HEK293 (cell line): ENCODE results near the gene FMNL3.

Source experiments
- CTCF ChIA-PET: fragments of 350-600 bp; formaldehyde crosslinking; extraction: SDS; loops from one replicate; lab custom pipeline; 2021; ENCODE audit warnings: antibody characterized with exemption; lab: Yijun Ruan, JAX
- POLR2A ChIA-PET: fragments of 300-600 bp; formaldehyde crosslinking; extraction: SDS; loops from one replicate; lab custom pipeline; 2020; ENCODE audit warnings: antibody characterized with exemption, inconsistent platforms; lab: Yijun Ruan, JAX
- H3K27ac ChIP-seq: fragments of 200-500 bp; sonication (Bioruptor generic); 2 replicates; pipeline ENCODE4 v1.5.1; 2014; ENCODE audit warnings: low read depth, low read length, control low read depth, inconsistent platforms; ENCODE audit errors: extremely low read depth
- H3K36me3 ChIP-seq, 2 experiments: fragments of 200-500 bp in 1 of 2; sonication (Bioruptor generic) in 1 of 2; 1 replicate in 1 of 2; 2 replicates in 1 of 2; pipeline ENCODE4 v1.5.1; 2014 to 2017; ENCODE audit warnings: inconsistent platforms in 2 of 2, low read length in 2 of 2; ENCODE audit not compliant: control insufficient read depth in 2 of 2, insufficient read depth in 1 of 2
- H3K4me1 ChIP-seq: fragments of 200-500 bp; sonication (Bioruptor generic); 2 replicates; pipeline ENCODE4 v1.5.1; 2014; ENCODE audit warnings: mild to moderate bottlenecking, low read length, inconsistent platforms; ENCODE audit not compliant: control insufficient read depth, insufficient read depth
- H3K4me3 ChIP-seq: 2 replicates; pipeline ENCODE4 v1.5.1; 2011; ENCODE audit warnings: low read depth, mild to moderate bottlenecking, control low read depth, low read length, moderate library complexity
- H3K9me3 ChIP-seq: fragments of 200-500 bp; sonication (Bioruptor generic); 2 replicates; pipeline ENCODE4 v1.5.1; 2014; ENCODE audit warnings: low read depth, low read length, inconsistent platforms; ENCODE audit not compliant: control insufficient read depth, insufficient read depth
- EGR2 ChIP-seq: fragments of 450-650 bp; formaldehyde crosslinking; IDR thresholded peaks from 2 replicates; pipeline ENCODE4 v1.5.1; 2016; ENCODE audit warnings: low read depth, missing biosample characterization, missing genetic modification characterization
- HIC1 ChIP-seq: fragments of 450-650 bp; formaldehyde crosslinking; IDR thresholded peaks from 2 replicates; pipeline ENCODE4 v1.5.1; 2016; ENCODE audit warnings: missing biosample characterization, missing genetic modification characterization
- INSM2 ChIP-seq: fragments of 450-650 bp; formaldehyde crosslinking; IDR thresholded peaks from 2 replicates; pipeline ENCODE4 v1.5.1; 2016; ENCODE audit warnings: missing biosample characterization, missing genetic modification characterization
- MYNN ChIP-seq: fragments of 450-650 bp; formaldehyde crosslinking; IDR thresholded peaks from 2 replicates; pipeline ENCODE4 v1.5.1; 2016; ENCODE audit warnings: missing biosample characterization, missing genetic modification characterization, borderline replicate concordance
- PBX3 ChIP-seq: sonication (generic); formaldehyde crosslinking; IDR thresholded peaks from 2 replicates; pipeline ENCODE4 v1.8.1; 2022; ENCODE audit warnings: mild to moderate bottlenecking, moderate library complexity, missing genetic modification reagents
- PRDM6 ChIP-seq: fragments of 450-650 bp; formaldehyde crosslinking; IDR thresholded peaks from 2 replicates; pipeline ENCODE4 v1.5.1; 2017; ENCODE audit warnings: missing biosample characterization, missing genetic modification characterization
- WT1 ChIP-seq: fragments of 450-650 bp; formaldehyde crosslinking; IDR thresholded peaks from 2 replicates; pipeline ENCODE4 v1.5.1; 2016; ENCODE audit warnings: missing biosample characterization, missing genetic modification characterization
- ZBTB20 ChIP-seq: fragments of 450-650 bp; formaldehyde crosslinking; IDR thresholded peaks from 2 replicates; pipeline ENCODE4 v1.5.1; 2016; ENCODE audit warnings: missing biosample characterization, missing genetic modification characterization
- ZBTB8A ChIP-seq: fragments of 450-650 bp; formaldehyde crosslinking; IDR thresholded peaks from 2 replicates; pipeline ENCODE4 v1.5.1; 2016; ENCODE audit warnings: missing biosample characterization, missing genetic modification characterization
- ZFHX2 ChIP-seq: fragments of 450-650 bp; formaldehyde crosslinking; conservative IDR thresholded peaks from 2 replicates; pipeline ENCODE4 v1.5.1; 2016; ENCODE audit warnings: missing biosample characterization, missing genetic modification characterization
- ZFP37 ChIP-seq: fragments of 450-650 bp; formaldehyde crosslinking; IDR thresholded peaks from 2 replicates; pipeline ENCODE4 v1.5.1; 2016; ENCODE audit warnings: missing biosample characterization, missing genetic modification characterization
- ZNF24 ChIP-seq: fragments of 450-650 bp; formaldehyde crosslinking; IDR thresholded peaks from 2 replicates; pipeline ENCODE4 v1.5.1; 2016; ENCODE audit warnings: missing biosample characterization, missing genetic modification characterization
- ZNF292 ChIP-seq: fragments of 450-650 bp; formaldehyde crosslinking; IDR thresholded peaks from 2 replicates; pipeline ENCODE4 v1.5.1; 2016; ENCODE audit warnings: low read depth, missing biosample characterization, missing genetic modification characterization, borderline replicate concordance
- ZNF354C ChIP-seq: fragments of 450-650 bp; formaldehyde crosslinking; IDR thresholded peaks from 2 replicates; pipeline ENCODE4 v1.5.1; 2016; ENCODE audit warnings: missing biosample characterization, missing genetic modification characterization, low read depth, borderline replicate concordance
- ZNF423 ChIP-seq: fragments of 450-650 bp; formaldehyde crosslinking; IDR thresholded peaks from 2 replicates; pipeline ENCODE4 v1.5.1; 2016; ENCODE audit warnings: missing biosample characterization, missing genetic modification characterization
- ZNF521 ChIP-seq: fragments of 450-650 bp; formaldehyde crosslinking; IDR thresholded peaks from 2 replicates; pipeline ENCODE4 v1.5.1; 2017; ENCODE audit warnings: missing biosample characterization, mild to moderate bottlenecking, missing genetic modification characterization
- ZNF544 ChIP-seq: fragments of 450-650 bp; formaldehyde crosslinking; IDR thresholded peaks from 2 replicates; pipeline ENCODE4 v1.5.0; 2017; ENCODE audit warnings: missing biosample characterization, missing genetic modification characterization
- ZNF596 ChIP-seq: fragments of 450-650 bp; IDR thresholded peaks from 2 replicates; pipeline ENCODE4 v1.5.0; 2018; ENCODE audit warnings: missing biosample characterization, mild to moderate bottlenecking, missing genetic modification characterization, moderate library complexity
- ZNF785 ChIP-seq: fragments of 450-650 bp; formaldehyde crosslinking; IDR thresholded peaks from 2 replicates; pipeline ENCODE4 v1.5.1; 2016; ENCODE audit warnings: missing biosample characterization, missing genetic modification characterization
- ZSCAN5A ChIP-seq: fragments of 450-650 bp; formaldehyde crosslinking; IDR thresholded peaks from 2 replicates; pipeline ENCODE4 v1.5.1; 2016; ENCODE audit warnings: missing biosample characterization, missing genetic modification characterization

The FMNL3 gene

GRCh38 chr12:49654715-49655114, 52.5 kb downstream of the FMNL3 start:
- H3K4me1 ChIP-seq: no peaks in the 10 kb centered on the region
- no peak overlapping the region for H3K4me3 ChIP-seq
- CTCF ChIA-PET: interaction anchor here (0.7 to 2.7 kb wide), 3 partner anchors 11 to 25 kb away, joined by 3 to 16 read pairs (median 3); no protein-coding TSS in a partner anchor
- no peak overlapping the region for H3K27ac ChIP-seq
- POLR2A ChIA-PET: interaction anchor here (1.0 to 1.4 kb wide), 2 partner anchors 9 to 50 kb away, joined by 3 read pairs; no protein-coding TSS in a partner anchor
- TF ChIP-seq ZNF24 (tag by site-specific recombination) (no peak), ZNF354C (tag by site-specific recombination) (no peak), ZNF785 (no peak), PBX3 (CRISPR knock-in tag) (no peak), ZFP37 (tag by site-specific recombination) (no peak), ZNF292 (tag by site-specific recombination) (no peak), HIC1 (tag by site-specific recombination) (no peak), INSM2 (tag by site-specific recombination) (no peak), WT1 (tag by site-specific recombination) (no peak)
- no peaks in the 10 kb centered on the region for H3K9me3 ChIP-seq
- peaks cover 0 to 50% of the 10 kb centered on the region in 2 experiments; a peak in 1 of 3 replicates for H3K36me3 ChIP-seq

GRCh38 chr12:49652921-49653520, 54.2 kb downstream of the FMNL3 start:
- H3K4me1 ChIP-seq: no peaks in the 10 kb centered on the region
- ChIA-PET POLR2A (interaction anchor here (1.7 kb wide), 1 partner anchor 88 kb away, joined by 6 read pairs; the partner anchor contains the start of gene TMBIM6), CTCF (interaction anchor here (0.9 to 2.7 kb wide), 4 partner anchors 9 to 55 kb away, joined by 3 to 16 read pairs (median 4); no protein-coding TSS in a partner anchor)
- peaks cover 0 to 63% of the 10 kb centered on the region in 2 experiments; a peak in 1 of 3 replicates for H3K36me3 ChIP-seq
- no peaks in the 10 kb centered on the region for H3K9me3 ChIP-seq
- no peak overlapping the region for H3K4me3 ChIP-seq
- peak; percentile 46 for TF ChIP-seq EGR2 (tag by site-specific recombination)
- peak; percentile 54 for TF ChIP-seq ZFHX2 (tag by site-specific recombination)
- no peak for TF ChIP-seq ZNF596 (tag by site-specific recombination)
- TF ChIP-seq ZNF521 (tag by site-specific recombination): no peak
- TF ChIP-seq, all 188 proteins: peak for 2
- no peak overlapping the region for H3K27ac ChIP-seq

GRCh38 chr12:49651855-49652254, 55.4 kb downstream of the FMNL3 start:
- Histone ChIP-seq H3K4me1 (no peaks in the 10 kb centered on the region), H3K36me3 (peaks cover 0 to 57% of the 10 kb centered on the region in 2 experiments; a peak in 1 of 3 replicates), H3K4me3 (no peak overlapping the region), H3K27ac (no peak overlapping the region), H3K9me3 (no peaks in the 10 kb centered on the region)
- CTCF ChIA-PET: interaction anchor here (0.6 to 1.2 kb wide), 4 partner anchors 11 to 102 kb away, joined by 3 to 4 read pairs (median 4); no protein-coding TSS in a partner anchor
- POLR2A ChIA-PET: interaction anchor here (0.6 to 1.7 kb wide), 2 partner anchors 90 to 641 kb away, joined by 3 to 6 read pairs; partner anchors contain the start of gene TMBIM6
- TF ChIP-seq MYNN (no peak), PRDM6 (no peak), ZBTB20 (no peak), ZNF544 (no peak), ZNF423 (tag by site-specific recombination) (no peak), ZSCAN5A (tag by site-specific recombination) (no peak), ZBTB8A (tag by site-specific recombination) (no peak)
